ENCODE data around the gene BPIFA1. TPM values are rescaled to one million over a fixed set of nuclear protein-coding genes. Genes with fewer than 3 reads are reported as not detected.

BPIFA1 gene
- total RNA-seq, 2 donors from 2014 or later, result not detected

DNA sequence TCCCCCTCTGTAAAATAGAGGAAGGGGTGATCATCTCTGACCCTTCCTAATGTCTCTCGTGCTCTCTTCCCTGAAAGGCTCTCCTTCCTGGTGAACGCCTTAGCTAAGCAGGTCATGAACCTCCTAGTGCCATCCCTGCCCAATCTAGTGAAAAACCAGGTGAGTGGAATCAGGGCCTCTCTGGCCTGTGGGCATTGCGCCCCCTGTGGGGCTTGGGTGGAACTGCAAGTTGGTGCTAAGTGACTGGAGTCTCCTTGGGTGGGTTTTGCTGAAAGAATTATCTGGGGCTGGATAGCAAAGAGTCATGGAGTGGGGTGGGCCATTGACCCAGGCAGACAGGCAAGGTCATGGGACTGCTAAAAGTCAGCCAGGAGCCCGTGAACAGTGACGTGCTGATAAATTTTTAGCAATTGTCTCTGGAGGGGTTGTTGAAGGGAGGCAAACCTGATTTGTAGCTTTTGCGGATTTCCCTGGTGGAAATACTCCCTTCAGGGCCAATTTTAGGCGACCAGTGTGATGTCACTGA, 56.1 kb downstream of the BPIFA1 start:
- no peak for DNase-seq
- intact Hi-C loops (cut with DNase I), result loop anchor here (10.0 kb wide), 2 partner anchors 387 to 507 kb away; no protein-coding TSS in a partner anchor
- no peak for ATAC-seq

Other genes starting within 250 kb of the BPIFA1 start
- not detected for gene SUN5, start 231.6 kb upstream of the BPIFA1 start, total RNA-seq
- gene BPIFB2, start 228.3 kb upstream of the BPIFA1 start, total RNA-seq, result not detected
- gene BPIFB6, start 204.3 kb upstream of the BPIFA1 start, total RNA-seq, result not detected
- gene BPIFB3, start 182.1 kb upstream of the BPIFA1 start, total RNA-seq, result not detected
- not detected for gene BPIFB4, start 156.4 kb upstream of the BPIFA1 start, total RNA-seq
- not detected for gene BPIFA2, start 67.8 kb upstream of the BPIFA1 start, total RNA-seq
- not detected for gene BPIFA3, start 18.6 kb upstream of the BPIFA1 start, total RNA-seq
- gene BPIFB1, start 47.2 kb downstream of the BPIFA1 start, total RNA-seq, result not detected
- gene CDK5RAP1, start 165.5 kb downstream of the BPIFA1 start, total RNA-seq, result 10 to 100 TPM; 19.4 to 25.0 TPM
- 100 to 1,000 TPM; 134 to 148 TPM for gene SNTA1, start 207.8 kb downstream of the BPIFA1 start, total RNA-seq